ENCODE measurements around the gene KCNQ1OT1. TPM values are rescaled to one million over a fixed set of nuclear protein-coding genes. Genes with fewer than 3 reads are reported as not detected.

The KCNQ1OT1 gene
- total and polyA plus RNA-seq, 9 of the 15 experiments (the other 6 are each of a cell fraction or from before 2014, with no cell fraction given) = 0.04 to 2.3 (median 0.74) TPM

DNA sequence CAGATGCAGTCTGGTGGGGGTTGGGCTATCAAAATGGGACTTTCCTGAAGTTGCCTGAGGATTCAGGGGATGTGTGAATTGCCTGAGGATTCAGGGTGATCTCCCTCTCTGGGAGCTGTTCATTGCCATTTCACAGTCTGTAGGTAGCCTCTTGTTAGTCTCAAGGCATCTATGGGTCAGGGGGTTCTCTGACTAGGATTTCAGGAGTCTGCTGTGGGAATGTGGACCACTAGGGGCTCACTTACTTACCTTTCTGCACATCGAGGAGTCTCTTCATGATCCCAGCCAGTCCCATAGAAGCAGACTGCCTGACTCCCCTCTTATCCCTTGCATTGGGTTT lies 54.0 kb downstream of the KCNQ1OT1 start (continued):
- TF ChIP-seq, protein P1, sequence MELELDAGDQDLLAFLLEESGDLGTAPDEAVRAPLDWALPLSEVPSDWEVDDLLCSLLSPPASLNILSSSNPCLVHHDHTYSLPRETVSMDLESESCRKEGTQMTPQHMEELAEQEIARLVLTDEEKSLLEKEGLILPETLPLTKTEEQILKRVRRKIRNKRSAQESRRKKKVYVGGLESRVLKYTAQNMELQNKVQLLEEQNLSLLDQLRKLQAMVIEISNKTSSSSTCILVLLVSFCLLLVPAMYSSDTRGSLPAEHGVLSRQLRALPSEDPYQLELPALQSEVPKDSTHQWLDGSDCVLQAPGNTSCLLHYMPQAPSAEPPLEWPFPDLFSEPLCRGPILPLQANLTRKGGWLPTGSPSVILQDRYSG (tag; conservative IDR thresholded peaks at IDR 0.05; ENCODE audit: low read depth) = no peak
- TF ChIP-seq, protein P2, sequence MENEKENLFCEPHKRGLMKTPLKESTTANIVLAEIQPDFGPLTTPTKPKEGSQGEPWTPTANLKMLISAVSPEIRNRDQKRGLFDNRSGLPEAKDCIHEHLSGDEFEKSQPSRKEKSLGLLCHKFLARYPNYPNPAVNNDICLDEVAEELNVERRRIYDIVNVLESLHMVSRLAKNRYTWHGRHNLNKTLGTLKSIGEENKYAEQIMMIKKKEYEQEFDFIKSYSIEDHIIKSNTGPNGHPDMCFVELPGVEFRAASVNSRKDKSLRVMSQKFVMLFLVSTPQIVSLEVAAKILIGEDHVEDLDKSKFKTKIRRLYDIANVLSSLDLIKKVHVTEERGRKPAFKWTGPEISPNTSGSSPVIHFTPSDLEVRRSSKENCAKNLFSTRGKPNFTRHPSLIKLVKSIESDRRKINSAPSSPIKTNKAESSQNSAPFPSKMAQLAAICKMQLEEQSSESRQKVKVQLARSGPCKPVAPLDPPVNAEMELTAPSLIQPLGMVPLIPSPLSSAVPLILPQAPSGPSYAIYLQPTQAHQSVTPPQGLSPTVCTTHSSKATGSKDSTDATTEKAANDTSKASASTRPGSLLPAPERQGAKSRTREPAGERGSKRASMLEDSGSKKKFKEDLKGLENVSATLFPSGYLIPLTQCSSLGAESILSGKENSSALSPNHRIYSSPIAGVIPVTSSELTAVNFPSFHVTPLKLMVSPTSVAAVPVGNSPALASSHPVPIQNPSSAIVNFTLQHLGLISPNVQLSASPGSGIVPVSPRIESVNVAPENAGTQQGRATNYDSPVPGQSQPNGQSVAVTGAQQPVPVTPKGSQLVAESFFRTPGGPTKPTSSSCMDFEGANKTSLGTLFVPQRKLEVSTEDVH (IDR thresholded peaks at IDR 0.05; ENCODE audit: low read depth, partially characterized antibody) = no peak
- no peak for TF ChIP-seq CTBP1 (IDR thresholded peaks at IDR 0.05; ENCODE audit: borderline replicate concordance)
- no peak for TF ChIP-seq ZNF785 (CRISPR knock-in tag; IDR thresholded peaks at IDR 0.05)
- no peak for TF ChIP-seq PHTF2 (CRISPR knock-in tag; IDR thresholded peaks at IDR 0.05)
- TF ChIP-seq, protein P3, sequence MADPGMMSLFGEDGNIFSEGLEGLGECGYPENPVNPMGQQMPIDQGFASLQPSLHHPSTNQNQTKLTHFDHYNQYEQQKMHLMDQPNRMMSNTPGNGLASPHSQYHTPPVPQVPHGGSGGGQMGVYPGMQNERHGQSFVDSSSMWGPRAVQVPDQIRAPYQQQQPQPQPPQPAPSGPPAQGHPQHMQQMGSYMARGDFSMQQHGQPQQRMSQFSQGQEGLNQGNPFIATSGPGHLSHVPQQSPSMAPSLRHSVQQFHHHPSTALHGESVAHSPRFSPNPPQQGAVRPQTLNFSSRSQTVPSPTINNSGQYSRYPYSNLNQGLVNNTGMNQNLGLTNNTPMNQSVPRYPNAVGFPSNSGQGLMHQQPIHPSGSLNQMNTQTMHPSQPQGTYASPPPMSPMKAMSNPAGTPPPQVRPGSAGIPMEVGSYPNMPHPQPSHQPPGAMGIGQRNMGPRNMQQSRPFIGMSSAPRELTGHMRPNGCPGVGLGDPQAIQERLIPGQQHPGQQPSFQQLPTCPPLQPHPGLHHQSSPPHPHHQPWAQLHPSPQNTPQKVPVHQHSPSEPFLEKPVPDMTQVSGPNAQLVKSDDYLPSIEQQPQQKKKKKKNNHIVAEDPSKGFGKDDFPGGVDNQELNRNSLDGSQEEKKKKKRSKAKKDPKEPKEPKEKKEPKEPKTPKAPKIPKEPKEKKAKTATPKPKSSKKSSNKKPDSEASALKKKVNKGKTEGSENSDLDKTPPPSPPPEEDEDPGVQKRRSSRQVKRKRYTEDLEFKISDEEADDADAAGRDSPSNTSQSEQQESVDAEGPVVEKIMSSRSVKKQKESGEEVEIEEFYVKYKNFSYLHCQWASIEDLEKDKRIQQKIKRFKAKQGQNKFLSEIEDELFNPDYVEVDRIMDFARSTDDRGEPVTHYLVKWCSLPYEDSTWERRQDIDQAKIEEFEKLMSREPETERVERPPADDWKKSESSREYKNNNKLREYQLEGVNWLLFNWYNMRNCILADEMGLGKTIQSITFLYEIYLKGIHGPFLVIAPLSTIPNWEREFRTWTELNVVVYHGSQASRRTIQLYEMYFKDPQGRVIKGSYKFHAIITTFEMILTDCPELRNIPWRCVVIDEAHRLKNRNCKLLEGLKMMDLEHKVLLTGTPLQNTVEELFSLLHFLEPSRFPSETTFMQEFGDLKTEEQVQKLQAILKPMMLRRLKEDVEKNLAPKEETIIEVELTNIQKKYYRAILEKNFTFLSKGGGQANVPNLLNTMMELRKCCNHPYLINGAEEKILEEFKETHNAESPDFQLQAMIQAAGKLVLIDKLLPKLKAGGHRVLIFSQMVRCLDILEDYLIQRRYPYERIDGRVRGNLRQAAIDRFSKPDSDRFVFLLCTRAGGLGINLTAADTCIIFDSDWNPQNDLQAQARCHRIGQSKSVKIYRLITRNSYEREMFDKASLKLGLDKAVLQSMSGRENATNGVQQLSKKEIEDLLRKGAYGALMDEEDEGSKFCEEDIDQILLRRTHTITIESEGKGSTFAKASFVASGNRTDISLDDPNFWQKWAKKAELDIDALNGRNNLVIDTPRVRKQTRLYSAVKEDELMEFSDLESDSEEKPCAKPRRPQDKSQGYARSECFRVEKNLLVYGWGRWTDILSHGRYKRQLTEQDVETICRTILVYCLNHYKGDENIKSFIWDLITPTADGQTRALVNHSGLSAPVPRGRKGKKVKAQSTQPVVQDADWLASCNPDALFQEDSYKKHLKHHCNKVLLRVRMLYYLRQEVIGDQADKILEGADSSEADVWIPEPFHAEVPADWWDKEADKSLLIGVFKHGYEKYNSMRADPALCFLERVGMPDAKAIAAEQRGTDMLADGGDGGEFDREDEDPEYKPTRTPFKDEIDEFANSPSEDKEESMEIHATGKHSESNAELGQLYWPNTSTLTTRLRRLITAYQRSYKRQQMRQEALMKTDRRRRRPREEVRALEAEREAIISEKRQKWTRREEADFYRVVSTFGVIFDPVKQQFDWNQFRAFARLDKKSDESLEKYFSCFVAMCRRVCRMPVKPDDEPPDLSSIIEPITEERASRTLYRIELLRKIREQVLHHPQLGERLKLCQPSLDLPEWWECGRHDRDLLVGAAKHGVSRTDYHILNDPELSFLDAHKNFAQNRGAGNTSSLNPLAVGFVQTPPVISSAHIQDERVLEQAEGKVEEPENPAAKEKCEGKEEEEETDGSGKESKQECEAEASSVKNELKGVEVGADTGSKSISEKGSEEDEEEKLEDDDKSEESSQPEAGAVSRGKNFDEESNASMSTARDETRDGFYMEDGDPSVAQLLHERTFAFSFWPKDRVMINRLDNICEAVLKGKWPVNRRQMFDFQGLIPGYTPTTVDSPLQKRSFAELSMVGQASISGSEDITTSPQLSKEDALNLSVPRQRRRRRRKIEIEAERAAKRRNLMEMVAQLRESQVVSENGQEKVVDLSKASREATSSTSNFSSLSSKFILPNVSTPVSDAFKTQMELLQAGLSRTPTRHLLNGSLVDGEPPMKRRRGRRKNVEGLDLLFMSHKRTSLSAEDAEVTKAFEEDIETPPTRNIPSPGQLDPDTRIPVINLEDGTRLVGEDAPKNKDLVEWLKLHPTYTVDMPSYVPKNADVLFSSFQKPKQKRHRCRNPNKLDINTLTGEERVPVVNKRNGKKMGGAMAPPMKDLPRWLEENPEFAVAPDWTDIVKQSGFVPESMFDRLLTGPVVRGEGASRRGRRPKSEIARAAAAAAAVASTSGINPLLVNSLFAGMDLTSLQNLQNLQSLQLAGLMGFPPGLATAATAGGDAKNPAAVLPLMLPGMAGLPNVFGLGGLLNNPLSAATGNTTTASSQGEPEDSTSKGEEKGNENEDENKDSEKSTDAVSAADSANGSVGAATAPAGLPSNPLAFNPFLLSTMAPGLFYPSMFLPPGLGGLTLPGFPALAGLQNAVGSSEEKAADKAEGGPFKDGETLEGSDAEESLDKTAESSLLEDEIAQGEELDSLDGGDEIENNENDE (IDR thresholded peaks at IDR 0.05; ENCODE audit: low read depth, low read length) = no peak
- TF ChIP-seq KHSRP (IDR thresholded peaks at IDR 0.05) = no peak
- no peak for TF ChIP-seq CCNT2 (IDR thresholded peaks at IDR 0.05; ENCODE audit: borderline replicate concordance, extremely low read depth, insufficient read length, low read depth, low read length)
- TF ChIP-seq, protein P4, sequence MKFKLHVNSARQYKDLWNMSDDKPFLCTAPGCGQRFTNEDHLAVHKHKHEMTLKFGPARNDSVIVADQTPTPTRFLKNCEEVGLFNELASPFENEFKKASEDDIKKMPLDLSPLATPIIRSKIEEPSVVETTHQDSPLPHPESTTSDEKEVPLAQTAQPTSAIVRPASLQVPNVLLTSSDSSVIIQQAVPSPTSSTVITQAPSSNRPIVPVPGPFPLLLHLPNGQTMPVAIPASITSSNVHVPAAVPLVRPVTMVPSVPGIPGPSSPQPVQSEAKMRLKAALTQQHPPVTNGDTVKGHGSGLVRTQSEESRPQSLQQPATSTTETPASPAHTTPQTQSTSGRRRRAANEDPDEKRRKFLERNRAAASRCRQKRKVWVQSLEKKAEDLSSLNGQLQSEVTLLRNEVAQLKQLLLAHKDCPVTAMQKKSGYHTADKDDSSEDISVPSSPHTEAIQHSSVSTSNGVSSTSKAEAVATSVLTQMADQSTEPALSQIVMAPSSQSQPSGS (CRISPR knock-in tag; IDR thresholded peaks at IDR 0.05) = no peak
